ENCODE data around the gene TRIM17. TPM values are rescaled to one million over a fixed set of nuclear protein-coding genes. Genes with fewer than 3 reads are reported as not detected.

The TRIM17 gene
- polyA plus RNA-seq, 1 of the 3 experiments (the other 2 are of a cell fraction) = 1.6 TPM

- no peaks in the 10 kb centered on the region for H3K9me2 ChIP-seq
- POLR2A ChIA-PET = no interaction called here
- WGBS (ENCODE audit: low lambda C conversion rate) = 88% methylated on average over 7 of the region's 7 CpGs
Observed at GRCh38 chr1:228437424-228437962, 20.8 kb upstream of the TRIM17 start.

More at GRCh38 chr1:228437424-228437962, 20.8 kb upstream of the TRIM17 start:
- H3K27ac ChIP-seq (ENCODE audit: low read depth in 2 of 2, low read length in 1 of 2) = no peak overlapping the region
- H3K9ac ChIP-seq = no peak overlapping the region
- DNase-seq = no peak
- H3K36me3 ChIP-seq (replicated peaks in 1 of 2; ENCODE audit: control insufficient read depth in 1 of 2, insufficient read depth in 2 of 2, low read length in 1 of 2) = no peaks in the 10 kb centered on the region
- H3K79me2 ChIP-seq (ENCODE audit: insufficient read depth) = no peaks in the 10 kb centered on the region
- no peaks in the 10 kb centered on the region for H3K27me3 ChIP-seq (ENCODE audit: insufficient read depth)
- peaks cover 0 to 2% of the 10 kb centered on the region in 2 experiments; a peak in 1 of 4 replicates for H3K4me1 ChIP-seq (ENCODE audit: control insufficient read depth in 1 of 2, insufficient read depth in 2 of 2, low read depth in 1 of 2, low read length in 1 of 2)
- no peaks in the 10 kb centered on the region for H3K9me3 ChIP-seq
- no peaks in the 10 kb centered on the region for H3F3A ChIP-seq (replicated peaks; ENCODE audit: insufficient read depth)
- no peaks in the 10 kb centered on the region for H4K20me1 ChIP-seq (ENCODE audit: insufficient read depth)
- no peak overlapping the region for H3K4me2 ChIP-seq
- TF ChIP-seq CTCF (IDR thresholded peaks at IDR 0.05) (no peak), POLR2AphosphoS5 (IDR thresholded peaks at IDR 0.05; ENCODE audit: low read depth, low read length) (no peak), PBX3 (IDR thresholded peaks at IDR 0.05) (no peak), RFX5 (IDR thresholded peaks at IDR 0.05; ENCODE audit: low read length) (no peak), MXI1 (IDR thresholded peaks at IDR 0.05; ENCODE audit: low read depth, low read length) (no peak), RAD21 (IDR thresholded peaks at IDR 0.05; ENCODE audit: low read length) (no peak), TEAD4 (IDR thresholded peaks at IDR 0.05; ENCODE audit: borderline replicate concordance, insufficient read depth) (no peak), EP300 (IDR thresholded peaks at IDR 0.05; ENCODE audit: borderline replicate concordance in 1 of 2, low read depth in 1 of 2, low read length in 1 of 2) (no peak), NRF1 (IDR thresholded peaks at IDR 0.05; ENCODE audit: low read depth, low read length) (no peak), TCF12 (IDR thresholded peaks at IDR 0.05) (no peak), CHD2 (IDR thresholded peaks at IDR 0.05; ENCODE audit: low read length, partially characterized antibody) (no peak), TAF1 (IDR thresholded peaks at IDR 0.05; ENCODE audit: borderline replicate concordance, low read depth, low read length) (no peak), RXRA (IDR thresholded peaks at IDR 0.05; ENCODE audit: borderline replicate concordance, low read depth) (no peak), FOXM1 (IDR thresholded peaks at IDR 0.05; ENCODE audit: low read depth) (no peak), ELF1 (IDR thresholded peaks at IDR 0.05) (no peak), NFIC (IDR thresholded peaks at IDR 0.05; ENCODE audit: borderline replicate concordance) (no peak)
- TF ChIP-seq, protein P1, sequence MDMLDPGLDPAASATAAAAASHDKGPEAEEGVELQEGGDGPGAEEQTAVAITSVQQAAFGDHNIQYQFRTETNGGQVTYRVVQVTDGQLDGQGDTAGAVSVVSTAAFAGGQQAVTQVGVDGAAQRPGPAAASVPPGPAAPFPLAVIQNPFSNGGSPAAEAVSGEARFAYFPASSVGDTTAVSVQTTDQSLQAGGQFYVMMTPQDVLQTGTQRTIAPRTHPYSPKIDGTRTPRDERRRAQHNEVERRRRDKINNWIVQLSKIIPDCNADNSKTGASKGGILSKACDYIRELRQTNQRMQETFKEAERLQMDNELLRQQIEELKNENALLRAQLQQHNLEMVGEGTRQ (IDR thresholded peaks at IDR 0.05; ENCODE audit: borderline replicate concordance, low read depth, low read length) = no peak
- TF ChIP-seq, protein P2, sequence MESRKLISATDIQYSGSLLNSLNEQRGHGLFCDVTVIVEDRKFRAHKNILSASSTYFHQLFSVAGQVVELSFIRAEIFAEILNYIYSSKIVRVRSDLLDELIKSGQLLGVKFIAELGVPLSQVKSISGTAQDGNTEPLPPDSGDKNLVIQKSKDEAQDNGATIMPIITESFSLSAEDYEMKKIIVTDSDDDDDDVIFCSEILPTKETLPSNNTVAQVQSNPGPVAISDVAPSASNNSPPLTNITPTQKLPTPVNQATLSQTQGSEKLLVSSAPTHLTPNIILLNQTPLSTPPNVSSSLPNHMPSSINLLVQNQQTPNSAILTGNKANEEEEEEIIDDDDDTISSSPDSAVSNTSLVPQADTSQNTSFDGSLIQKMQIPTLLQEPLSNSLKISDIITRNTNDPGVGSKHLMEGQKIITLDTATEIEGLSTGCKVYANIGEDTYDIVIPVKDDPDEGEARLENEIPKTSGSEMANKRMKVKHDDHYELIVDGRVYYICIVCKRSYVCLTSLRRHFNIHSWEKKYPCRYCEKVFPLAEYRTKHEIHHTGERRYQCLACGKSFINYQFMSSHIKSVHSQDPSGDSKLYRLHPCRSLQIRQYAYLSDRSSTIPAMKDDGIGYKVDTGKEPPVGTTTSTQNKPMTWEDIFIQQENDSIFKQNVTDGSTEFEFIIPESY (IDR thresholded peaks at IDR 0.05; ENCODE audit: borderline replicate concordance, low read depth) = no peak
- no peak overlapping the region for H3K4me3 ChIP-seq (ENCODE audit: low read depth in 2 of 2, low read length in 1 of 2)
- H2AFZ ChIP-seq (ENCODE audit: low read depth) = no peak overlapping the region
- CTCF ChIA-PET = interaction anchor here (0.8 to 1.0 kb wide), 2 partner anchors 17 to 23 kb away, joined by 3 to 4 read pairs; no protein-coding TSS in a partner anchor
